HG02678 (cell line): Measurements from ENCODE around the gene PGAM2.

Experiments
- ATAC-seq: cut with Tn5 transposase; IDR thresholded peaks from one replicate; pipeline ENCODE4 v1.9.1; 2021; ENCODE audit warnings: mild to moderate bottlenecking, moderate library complexity; ENCODE audit not compliant: unreplicated experiment

The PGAM2 gene

GRCh38 chr7:44103923-44104859, 38.8 kb upstream of the PGAM2 start, which contains the start of gene AEBP1:
AEBP1 (plus strand) TSS chr7:44104345; CDS start chr7:44104666, 321 bp downstream.
- no peak for ATAC-seq

- ATAC-seq = no peak
These were observed 38.2 kb upstream of the PGAM2 start for GRCh38 chr7:44103566-44103922.

GRCh38 chr7:44102846-44103565, 37.6 kb upstream of the PGAM2 start:
- ATAC-seq = no peak

GRCh38 chr7:44101966-44102845, 36.8 kb upstream of the PGAM2 start:
- ATAC-seq = no peak

- ATAC-seq = no peak
These were observed 36.1 kb upstream of the PGAM2 start for GRCh38 chr7:44101303-44101965.

GRCh38 chr7:44100458-44101302, 35.3 kb upstream of the PGAM2 start:
- ATAC-seq = no peak

- ATAC-seq = no peak
These were observed 34.3 kb upstream of the PGAM2 start for GRCh38 chr7:44099669-44100068.

- ATAC-seq = no peak
These were observed 33.0 kb upstream of the PGAM2 start for GRCh38 chr7:44098092-44099068.

- ATAC-seq = peak; percentile 74
These were observed 31.9 kb upstream of the PGAM2 start for GRCh38 chr7:44097064-44097932.

GRCh38 chr7:44096326-44096881, 31.0 kb upstream of the PGAM2 start:
- no peak for ATAC-seq

GRCh38 chr7:44095781-44096180, 30.4 kb upstream of the PGAM2 start:
- no peak for ATAC-seq

- no peak for ATAC-seq
These were observed 29.7 kb upstream of the PGAM2 start for GRCh38 chr7:44094883-44095592.

- ATAC-seq = no peak
These were observed 29.0 kb upstream of the PGAM2 start for GRCh38 chr7:44094365-44094764.

- ATAC-seq = no peak
These were observed 27.8 kb upstream of the PGAM2 start for GRCh38 chr7:44093102-44093641.

- ATAC-seq = no peak
These were observed 22.8 kb upstream of the PGAM2 start for GRCh38 chr7:44087911-44088838.
